Lung (tissue), 12 donors: ENCODE data around the gene PLEKHA6. TPM values are rescaled to one million over a fixed set of nuclear protein-coding genes. Genes with fewer than 3 reads are reported as not detected.

Source experiments
- ATAC-seq: fragments of 200-7000 bp; cut with Tn5 transposase; one replicate; pipeline ENCODE4 v1.9.1; 2020; ENCODE audit warnings: moderate number of reproducible peaks; ENCODE audit not compliant: insufficient read depth, low FRiP score
- DNase-seq, 3 donors: peaks; one replicate each; pipeline ENCODE4 v3.0.0-alpha.2; 2013 to 2017
- H3K27ac ChIP-seq, 2 donors: one replicate each; pipeline ENCODE4 v1.5.1; 2013; ENCODE audit warnings: mild to moderate bottlenecking in 2 of 2, moderate library complexity in 2 of 2, control low read depth in 1 of 2, inconsistent platforms in 1 of 2, low read depth in 1 of 2, low read length in 1 of 2
- H3K27me3 ChIP-seq, 3 donors: one replicate each; pipeline ENCODE4 v1.5.1; 2013; ENCODE audit warnings: low read length in 2 of 3; ENCODE audit not compliant: control insufficient read depth in 3 of 3, insufficient read depth in 3 of 3
- H3K36me3 ChIP-seq, 4 donors: one replicate each; pipeline ENCODE4 v1.5.1; 2013; ENCODE audit warnings: low read length in 4 of 4, mild to moderate bottlenecking in 1 of 4, moderate library complexity in 1 of 4; ENCODE audit not compliant: control insufficient read depth in 4 of 4, insufficient read depth in 4 of 4
- H3K4me1 ChIP-seq, 5 donors: one replicate each; pipeline ENCODE4 v1.5.1; 2013; ENCODE audit warnings: low read length in 5 of 5, mild to moderate bottlenecking in 2 of 5, moderate library complexity in 1 of 5; ENCODE audit not compliant: control insufficient read depth in 5 of 5, insufficient read depth in 5 of 5
- H3K4me3 ChIP-seq: one replicate; pipeline ENCODE4 v1.5.1; 2013; ENCODE audit warnings: mild to moderate bottlenecking, control low read depth, moderate library complexity
- H3K9ac ChIP-seq, 2 donors: one replicate each; pipeline ENCODE4 v1.5.1; 2013; ENCODE audit warnings: low read length in 2 of 2, control low read depth in 1 of 2; ENCODE audit not compliant: insufficient read depth in 1 of 2
- H3K9me3 ChIP-seq, 4 donors: one replicate each; pipeline ENCODE4 v1.5.1; 2013; ENCODE audit warnings: low read length in 3 of 4, mild to moderate bottlenecking in 1 of 4, moderate library complexity in 1 of 4; ENCODE audit not compliant: control insufficient read depth in 4 of 4, insufficient read depth in 3 of 4
- WGBS, 2 donors: extraction: QIAGEN DNeasy Blood & Tissue Kit; methylation state at CpG; one replicate each; pipeline ENCODE4 v1.1.7; 2013; 5-methylcytosine and 5-hydroxymethylcytosine counted together
- polyA plus RNA-seq, 2 donors: library from polyadenylated mRNA; stranded (reverse); fragments of 200-250 nt; gene quantifications; one replicate each; pipeline ENCODE4 v1.2.1, GENCODE V29; 2013
- total RNA-seq, 2 donors: library from RNA; depleted of rRNA in 1 of 2; stranded (reverse); fragments of >200 nt in 1 of 2; gene quantifications; one replicate each; pipeline ENCODE4 v1.2.1, GENCODE V29; 2014 to 2021
- TF ChIP-seq, protein P1 (sequence below): IDR thresholded peaks from 2 replicates; pipeline ENCODE4 v1.5.1; 2012; ENCODE audit warnings: mild to moderate bottlenecking; ENCODE audit errors: control extremely low read depth, extremely low read depth
- donor health status: control.
- donor health status: control.
- donor health status: Bipolar disorder and iron deficiency.
- donor health status: healthy.
- donor health status: DM: yes; HTN: yes; CAD: no.

The PLEKHA6 gene
- total and polyA plus RNA-seq, 4 donors: 0.88 to 10.5 (median 3.3) TPM

- Histone ChIP-seq H3K4me1 (no peaks in the 10 kb centered on the region), H3K27me3 (peaks cover 0 to 6% (median 0%) of the 10 kb centered on the region in 3 donors), H3K27ac (no peak overlapping the region), H3K9ac (no peak overlapping the region), H3K36me3 (no peaks in the 10 kb centered on the region), H3K4me3 (no peak overlapping the region), H3K9me3 (no peaks in the 10 kb centered on the region)
- DNase-seq: no peak
- no peak for ATAC-seq
- TF ChIP-seq, protein P1, sequence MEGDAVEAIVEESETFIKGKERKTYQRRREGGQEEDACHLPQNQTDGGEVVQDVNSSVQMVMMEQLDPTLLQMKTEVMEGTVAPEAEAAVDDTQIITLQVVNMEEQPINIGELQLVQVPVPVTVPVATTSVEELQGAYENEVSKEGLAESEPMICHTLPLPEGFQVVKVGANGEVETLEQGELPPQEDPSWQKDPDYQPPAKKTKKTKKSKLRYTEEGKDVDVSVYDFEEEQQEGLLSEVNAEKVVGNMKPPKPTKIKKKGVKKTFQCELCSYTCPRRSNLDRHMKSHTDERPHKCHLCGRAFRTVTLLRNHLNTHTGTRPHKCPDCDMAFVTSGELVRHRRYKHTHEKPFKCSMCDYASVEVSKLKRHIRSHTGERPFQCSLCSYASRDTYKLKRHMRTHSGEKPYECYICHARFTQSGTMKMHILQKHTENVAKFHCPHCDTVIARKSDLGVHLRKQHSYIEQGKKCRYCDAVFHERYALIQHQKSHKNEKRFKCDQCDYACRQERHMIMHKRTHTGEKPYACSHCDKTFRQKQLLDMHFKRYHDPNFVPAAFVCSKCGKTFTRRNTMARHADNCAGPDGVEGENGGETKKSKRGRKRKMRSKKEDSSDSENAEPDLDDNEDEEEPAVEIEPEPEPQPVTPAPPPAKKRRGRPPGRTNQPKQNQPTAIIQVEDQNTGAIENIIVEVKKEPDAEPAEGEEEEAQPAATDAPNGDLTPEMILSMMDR: no peak
These were observed 31.9 kb upstream of the PLEKHA6 start for GRCh38 chr1:204391629-204392028.

GRCh38 chr1:204390751-204391466 lies 31.2 kb upstream of the PLEKHA6 start:
- peak in 2 of 3 donors; percentile 24 to 62 for DNase-seq
- Histone ChIP-seq H3K36me3 (no peaks in the 10 kb centered on the region), H3K27me3 (peaks cover 0 to 6% (median 0%) of the 10 kb centered on the region in 3 donors), H3K9me3 (no peaks in the 10 kb centered on the region), H3K4me3 (no peak overlapping the region), H3K4me1 (no peaks in the 10 kb centered on the region), H3K9ac (no peak overlapping the region), H3K27ac (no peak overlapping the region)
- no peak for ATAC-seq
- 39% methylated on average over 4 of the region's 4 CpGs for WGBS, 2 donors
- TF ChIP-seq, protein P1: no peak

DNA sequence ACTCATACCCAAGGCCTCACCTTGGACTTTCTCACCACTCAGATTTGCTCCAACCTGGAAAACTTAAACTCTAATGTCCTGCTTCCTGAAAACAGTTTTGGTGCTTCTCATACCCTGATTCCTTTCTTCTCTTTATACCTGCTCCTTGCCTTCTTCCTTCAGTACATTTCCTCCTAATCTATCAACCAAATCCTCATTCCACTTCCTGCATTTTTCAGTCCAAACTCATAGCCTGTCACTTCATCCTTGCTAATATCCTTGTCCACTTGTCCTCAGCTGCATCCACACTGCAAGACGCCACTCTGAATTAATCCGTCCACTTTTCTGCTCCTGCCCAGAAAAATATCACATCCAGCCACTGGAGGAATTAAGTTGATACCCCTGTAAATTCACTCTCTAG lies 26.0 kb upstream of the PLEKHA6 start:
- ATAC-seq (no peak), DNase-seq (no peak)
- 93 to 98% methylated on average over 2 of the region's 2 CpGs for WGBS, 2 donors
- TF ChIP-seq, protein P1: no peak
- Histone ChIP-seq H3K4me1 (no peaks in the 10 kb centered on the region), H3K27me3 (peaks cover 0 to 6% (median 0%) of the 10 kb centered on the region in 3 donors), H3K4me3 (no peak overlapping the region), H3K9ac (no peak overlapping the region), H3K27ac (no peak overlapping the region), H3K36me3 (no peaks in the 10 kb centered on the region), H3K9me3 (no peaks in the 10 kb centered on the region)
